Activated CD8-positive, alpha-beta memory T cell treated with anti-CD3 and anti-CD28 coated beads, Interleukin-2, amount 10 ng/mL, durations not matched to agents 7 days and 5 days (primary cell): Measurements from ENCODE around the gene SLC35A3. TPM values are rescaled to one million over a fixed set of nuclear protein-coding genes. Genes with fewer than 3 reads are reported as not detected.

Experiments
- ATAC-seq: fragments of 150-1000 bp; cut with Tn5 transposase; one replicate; pipeline ENCODE4 v1.10.0; 2021; ENCODE audit warnings: moderate library complexity
- CTCF ChIA-PET: fragments of 350-600 bp; sonication (Branson Sonifier 250); formaldehyde crosslinking; loops from one replicate; lab custom pipeline; 2021; ENCODE audit warnings: antibody characterized with exemption; lab: Charles Lee
- DNase-seq: peaks from one replicate; pipeline ENCODE4 v3.0.0-alpha.2; 2020
- H3K27ac Mint-ChIP-seq: one replicate; pipeline ENCODE4 v1.8.0; 2021; ENCODE audit warnings: mild to moderate bottlenecking, mixed read lengths
- H3K27me3 Mint-ChIP-seq: one replicate; pipeline ENCODE4 v1.8.0; 2021; ENCODE audit warnings: mixed read lengths
- H3K36me3 Mint-ChIP-seq: one replicate; pipeline ENCODE4 v1.8.0; 2021; ENCODE audit warnings: mild to moderate bottlenecking, mixed read lengths
- H3K4me1 Mint-ChIP-seq: one replicate; pipeline ENCODE4 v1.8.0; 2021; ENCODE audit warnings: mixed read lengths
- H3K4me3 Mint-ChIP-seq: one replicate; pipeline ENCODE4 v1.8.0; 2021; ENCODE audit warnings: mild to moderate bottlenecking, moderate library complexity, mixed read lengths
- H3K9me3 Mint-ChIP-seq: one replicate; pipeline ENCODE4 v1.8.0; 2022; ENCODE audit warnings: low read depth, mixed read lengths
- total RNA-seq, 2 experiments: library from RNA; stranded (reverse); gene quantifications; one replicate each; pipeline ENCODE4 v1.2.3, GENCODE V29; 2021

SLC35A3 gene
- total RNA-seq, 2 experiments from 2014 or later, result 14.6 to 17.7 TPM

DNA sequence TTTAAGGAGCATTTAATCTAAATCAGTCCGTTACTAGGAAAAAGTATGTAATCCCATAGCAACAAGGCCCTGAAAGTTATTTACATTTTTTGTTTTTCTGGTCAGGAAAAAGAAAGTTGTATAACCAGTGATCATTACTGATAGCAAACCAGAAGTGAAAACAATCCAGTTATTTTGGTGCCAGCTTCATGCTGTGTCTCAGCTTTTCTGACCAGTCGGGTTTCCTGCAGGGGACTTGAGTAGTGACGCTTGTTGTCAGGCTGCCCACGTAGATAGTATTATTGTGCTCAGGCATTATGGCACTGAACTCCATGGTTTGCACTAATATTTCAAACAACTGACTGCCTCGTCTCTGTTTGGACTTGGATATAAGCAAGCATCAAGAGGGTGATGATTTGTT lies 107.7 kb downstream of the SLC35A3 start:
- no peaks in the 10 kb centered on the region for H3K9me3 Mint-ChIP-seq
- ATAC-seq (no peak), DNase-seq (no peak)
- H3K36me3 Mint-ChIP-seq, result peaks cover 61% of the 10 kb centered on the region
- peak overlapping the region; percentile 9 for H3K27ac Mint-ChIP-seq
- no peak overlapping the region for H3K4me3 Mint-ChIP-seq
- H3K27me3 Mint-ChIP-seq, result no peaks in the 10 kb centered on the region
- CTCF ChIA-PET, result no interaction called here
- H3K4me1 Mint-ChIP-seq, result peaks cover 18% of the 10 kb centered on the region

DNA sequence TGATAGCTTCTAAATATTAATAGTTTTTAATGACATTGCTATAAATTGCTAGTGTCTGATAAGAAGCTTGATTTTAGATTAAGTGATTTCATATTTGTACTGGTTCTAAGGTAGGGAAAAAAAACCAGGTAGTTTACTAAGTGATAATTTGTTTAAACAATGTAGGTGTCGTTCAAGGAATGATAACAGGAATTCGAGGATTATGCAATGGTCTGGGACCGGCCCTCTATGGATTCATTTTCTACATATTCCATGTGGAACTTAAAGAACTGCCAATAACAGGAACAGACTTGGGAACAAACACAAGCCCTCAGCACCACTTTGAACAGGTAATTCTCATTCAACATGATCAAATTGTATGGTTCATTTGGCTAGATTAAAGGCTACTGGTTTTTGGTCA lies 110.5 kb downstream of the SLC35A3 start:
- Mint-ChIP-seq H3K4me3 (no peak overlapping the region), H3K36me3 (peaks cover 44% of the 10 kb centered on the region), H3K27ac (no peak overlapping the region)

More for the DNA sequence above, 110.5 kb downstream of the SLC35A3 start:
- ATAC-seq (no peak), DNase-seq (no peak)
- Mint-ChIP-seq H3K4me1 (peaks cover 12% of the 10 kb centered on the region), H3K9me3 (no peaks in the 10 kb centered on the region), H3K27me3 (no peaks in the 10 kb centered on the region)
- CTCF ChIA-PET, result interaction anchor here (0.9 kb wide), 1 partner anchor 379 kb away, joined by 3 read pairs; no protein-coding TSS in a partner anchor

Other genes starting within 250 kb of the SLC35A3 start
- 1 to 10 TPM; 3.6 to 4.9 TPM for gene FRRS1, start 203.4 kb upstream of the SLC35A3 start, total RNA-seq
- 10 to 100 TPM; 12.1 to 15.1 TPM for gene AGL, start 119.6 kb upstream of the SLC35A3 start, total RNA-seq
- gene SASS6, start 162.9 kb downstream of the SLC35A3 start, total RNA-seq, result 10 to 100 TPM; 17.1 to 17.3 TPM
- gene TRMT13, start 163.2 kb downstream of the SLC35A3 start, total RNA-seq, result 10 to 100 TPM; 18.1 to 22.3 TPM
- under 1 TPM; 0.68 to 0.82 TPM for gene LRRC39, start 208.3 kb downstream of the SLC35A3 start, total RNA-seq